IgD-negative memory B cell (primary cell): Measurements from ENCODE around the gene SCAPER. TPM values are rescaled to one million over a fixed set of nuclear protein-coding genes. Genes with fewer than 3 reads are reported as not detected.
"Not testable (repeated sequence)": the region's sequence is repeated elsewhere in the genome, so short reads cannot be mapped to it uniquely, and the experiment has no call there.

Source experiments
- H3K27ac Mint-ChIP-seq, 3 donors: one replicate each; pipeline ENCODE4 v1.8.0; 2020 to 2022; ENCODE audit warnings: mild to moderate bottlenecking in 3 of 3, mixed read lengths in 3 of 3, moderate library complexity in 1 of 3
- H3K27me3 Mint-ChIP-seq: one replicate; pipeline ENCODE4 v1.8.0; 2021; ENCODE audit warnings: mixed read lengths
- H3K36me3 Mint-ChIP-seq: one replicate; pipeline ENCODE4 v1.8.0; 2020; ENCODE audit warnings: mild to moderate bottlenecking, mixed read lengths
- H3K4me1 Mint-ChIP-seq, 3 donors: one replicate each; pipeline ENCODE4 v1.8.0; 2020 to 2022; ENCODE audit warnings: mixed read lengths in 3 of 3, mild to moderate bottlenecking in 1 of 3
- H3K4me3 Mint-ChIP-seq, 4 donors: one replicate each; pipeline ENCODE4 v1.8.0; 2020 to 2022; ENCODE audit warnings: mild to moderate bottlenecking in 4 of 4, mixed read lengths in 4 of 4, moderate library complexity in 3 of 4
- H3K9me3 Mint-ChIP-seq, 3 donors: one replicate each; pipeline ENCODE4 v1.8.0; 2020 to 2021; ENCODE audit warnings: mixed read lengths in 3 of 3, mild to moderate bottlenecking in 1 of 3
- polyA plus RNA-seq: library from polyadenylated mRNA; unstranded; fragments of 300-500 nt; fragmentation: Illumina TruSeq; gene quantifications from one replicate; pipeline ENCODE4 v1.2.3, GENCODE V29; 2021

SCAPER gene
- polyA plus RNA-seq, 1 donor from 2014 or later: 25.6 TPM

- H3K27ac Mint-ChIP-seq, H3K27me3 Mint-ChIP-seq, H3K9me3 Mint-ChIP-seq, H3K4me3 Mint-ChIP-seq: not testable (repeated sequence)
- peaks cover 22% of the 10 kb centered on the region for H3K36me3 Mint-ChIP-seq
- peaks cover 26 to 30% (median 26%) of the 10 kb centered on the region in 3 donors for H3K4me1 Mint-ChIP-seq
Measured at GRCh38 chr15:76892836-76893235, 12.3 kb downstream of the SCAPER start.

- not testable (repeated sequence) for H3K27ac Mint-ChIP-seq, H3K27me3 Mint-ChIP-seq, H3K4me3 Mint-ChIP-seq, H3K9me3 Mint-ChIP-seq
- Mint-ChIP-seq H3K36me3 (peaks cover 13% of the 10 kb centered on the region), H3K4me1 (peaks cover 11 to 16% (median 15%) of the 10 kb centered on the region in 3 donors)
Measured at GRCh38 chr15:76887280-76888141, 17.6 kb downstream of the SCAPER start.

- Mint-ChIP-seq H3K27ac (no peak overlapping the region), H3K4me3 (no peak overlapping the region), H3K27me3 (no peaks in the 10 kb centered on the region), H3K9me3 (no peaks in the 10 kb centered on the region), H3K4me1 (peaks cover 11 to 15% (median 14%) of the 10 kb centered on the region in 3 donors), H3K36me3 (peaks cover 14% of the 10 kb centered on the region)
Measured at GRCh38 chr15:76885212-76885611, 19.9 kb downstream of the SCAPER start.

- no peaks in the 10 kb centered on the region for H3K9me3 Mint-ChIP-seq
- no peak overlapping the region for H3K4me3 Mint-ChIP-seq
- peaks cover 5 to 9% (median 5%) of the 10 kb centered on the region in 3 donors for H3K4me1 Mint-ChIP-seq
- no peaks in the 10 kb centered on the region for H3K27me3 Mint-ChIP-seq
- H3K27ac Mint-ChIP-seq: no peak overlapping the region
- H3K36me3 Mint-ChIP-seq: peaks cover 2% of the 10 kb centered on the region
Measured at GRCh38 chr15:76875911-76876310, 29.2 kb downstream of the SCAPER start.

GRCh38 chr15:76873066-76873465, 32.1 kb downstream of the SCAPER start:
- not testable (repeated sequence) for H3K27ac Mint-ChIP-seq, H3K36me3 Mint-ChIP-seq, H3K9me3 Mint-ChIP-seq, H3K27me3 Mint-ChIP-seq, H3K4me3 Mint-ChIP-seq
- H3K4me1 Mint-ChIP-seq: peaks cover 5 to 15% (median 5%) of the 10 kb centered on the region in 3 donors

GRCh38 chr15:76871930-76872329, 33.2 kb downstream of the SCAPER start:
- Mint-ChIP-seq H3K36me3 (peaks cover 7% of the 10 kb centered on the region), H3K9me3 (no peaks in the 10 kb centered on the region), H3K4me3 (no peak overlapping the region), H3K4me1 (peaks cover 5 to 23% (median 5%) of the 10 kb centered on the region in 3 donors), H3K27ac (peak overlapping the region in 2 of 3 donors; percentile 38 to 69), H3K27me3 (no peaks in the 10 kb centered on the region)

- no peaks in the 10 kb centered on the region for H3K27me3 Mint-ChIP-seq
- H3K9me3 Mint-ChIP-seq: no peaks in the 10 kb centered on the region
- no peak overlapping the region for H3K27ac Mint-ChIP-seq
- no peak overlapping the region for H3K4me3 Mint-ChIP-seq
- H3K36me3 Mint-ChIP-seq: peaks cover 5% of the 10 kb centered on the region
- peaks cover 7 to 23% (median 9%) of the 10 kb centered on the region in 3 donors for H3K4me1 Mint-ChIP-seq
Measured at GRCh38 chr15:76868740-76869139, 36.4 kb downstream of the SCAPER start.

- no peak overlapping the region for H3K4me3 Mint-ChIP-seq
- no peaks in the 10 kb centered on the region for H3K27me3 Mint-ChIP-seq
- H3K9me3 Mint-ChIP-seq: no peaks in the 10 kb centered on the region
- peaks cover 5 to 20% (median 6%) of the 10 kb centered on the region in 3 donors for H3K4me1 Mint-ChIP-seq
- peaks cover 5% of the 10 kb centered on the region for H3K36me3 Mint-ChIP-seq
- no peak overlapping the region for H3K27ac Mint-ChIP-seq
Measured at GRCh38 chr15:76866716-76867321, 38.3 kb downstream of the SCAPER start.

GRCh38 chr15:76866008-76866407, 39.1 kb downstream of the SCAPER start:
- H3K36me3 Mint-ChIP-seq: peaks cover 5% of the 10 kb centered on the region
- H3K4me3 Mint-ChIP-seq: no peak overlapping the region
- H3K27me3 Mint-ChIP-seq: no peaks in the 10 kb centered on the region
- no peak overlapping the region for H3K27ac Mint-ChIP-seq
- no peaks in the 10 kb centered on the region for H3K9me3 Mint-ChIP-seq
- H3K4me1 Mint-ChIP-seq: peaks cover 5 to 22% (median 6%) of the 10 kb centered on the region in 3 donors

- Mint-ChIP-seq H3K4me3 (no peak overlapping the region), H3K4me1 (peaks cover 5 to 22% (median 6%) of the 10 kb centered on the region in 3 donors), H3K27ac (no peak overlapping the region), H3K36me3 (peaks cover 5% of the 10 kb centered on the region), H3K27me3 (no peaks in the 10 kb centered on the region), H3K9me3 (no peaks in the 10 kb centered on the region)
Measured at GRCh38 chr15:76865548-76865991, 39.6 kb downstream of the SCAPER start.

- Mint-ChIP-seq H3K27ac (no peak overlapping the region), H3K4me3 (no peak overlapping the region), H3K27me3 (no peaks in the 10 kb centered on the region), H3K4me1 (peaks cover 5 to 19% (median 6%) of the 10 kb centered on the region in 3 donors), H3K36me3 (peaks cover 4% of the 10 kb centered on the region), H3K9me3 (no peaks in the 10 kb centered on the region)
Measured at GRCh38 chr15:76864586-76864985, 40.6 kb downstream of the SCAPER start.

GRCh38 chr15:76863693-76864092, 41.4 kb downstream of the SCAPER start:
- Mint-ChIP-seq H3K4me3 (no peak overlapping the region), H3K27ac (no peak overlapping the region), H3K36me3 (peaks cover 1% of the 10 kb centered on the region), H3K9me3 (no peaks in the 10 kb centered on the region), H3K27me3 (no peaks in the 10 kb centered on the region), H3K4me1 (peaks cover 2 to 13% (median 8%) of the 10 kb centered on the region in 3 donors)

- peaks cover 2 to 13% (median 8%) of the 10 kb centered on the region in 3 donors for H3K4me1 Mint-ChIP-seq
Measured at GRCh38 chr15:76863123-76863522, 42.0 kb downstream of the SCAPER start.

GRCh38 chr15:76861815-76862397, 43.2 kb downstream of the SCAPER start:
- H3K4me1 Mint-ChIP-seq: peaks cover 2 to 8% (median 5%) of the 10 kb centered on the region in 3 donors
- H3K27ac Mint-ChIP-seq: no peak overlapping the region
- H3K9me3 Mint-ChIP-seq: no peaks in the 10 kb centered on the region
- no peak overlapping the region for H3K4me3 Mint-ChIP-seq
- no peaks in the 10 kb centered on the region for H3K27me3 Mint-ChIP-seq
- peaks cover 1% of the 10 kb centered on the region for H3K36me3 Mint-ChIP-seq

More at GRCh38 chr15:76863123-76863522, 42.0 kb downstream of the SCAPER start:
- peaks cover 1% of the 10 kb centered on the region for H3K36me3 Mint-ChIP-seq
- H3K27me3 Mint-ChIP-seq: no peaks in the 10 kb centered on the region
- H3K9me3 Mint-ChIP-seq: no peaks in the 10 kb centered on the region
- H3K27ac Mint-ChIP-seq: no peak overlapping the region
- H3K4me3 Mint-ChIP-seq: no peak overlapping the region

- Mint-ChIP-seq H3K27ac (no peak overlapping the region), H3K9me3 (peaks cover 0 to 8% (median 7%) of the 10 kb centered on the region in 3 donors), H3K4me1 (peaks cover 0 to 5% (median 3%) of the 10 kb centered on the region in 3 donors), H3K27me3 (no peaks in the 10 kb centered on the region), H3K4me3 (no peak overlapping the region), H3K36me3 (peaks cover 1% of the 10 kb centered on the region)
Measured at GRCh38 chr15:76860201-76860600, 44.9 kb downstream of the SCAPER start.
